ENCODE results near the gene SV2B.

The SV2B gene

DNA sequence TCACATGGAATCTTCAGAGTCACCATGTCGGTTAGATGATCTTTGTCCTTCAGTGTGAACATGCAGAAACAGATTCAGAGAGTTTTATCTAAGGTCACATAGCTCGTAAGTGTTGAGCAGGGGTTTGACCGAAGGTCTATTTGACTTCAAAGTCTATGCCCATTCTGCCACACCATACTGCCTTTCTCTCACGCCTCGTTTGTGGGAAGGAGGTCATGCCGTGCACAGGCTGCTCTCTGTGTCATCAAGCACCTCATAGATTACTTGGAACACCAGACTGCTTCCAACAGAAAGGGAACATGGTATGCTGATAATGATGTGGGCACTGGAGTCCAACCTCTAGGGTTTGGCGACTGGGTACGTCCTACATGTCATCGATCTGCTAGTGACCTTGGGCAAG is 128.8 kb downstream of the SV2B start:
- no peak for DNase-seq (ENCODE audit: low spot score)

- DNase-seq (ENCODE audit: low spot score), result no peak
Measured at GRCh38 chr15:91231703-91232102, 131.6 kb downstream of the SV2B start.

DNA sequence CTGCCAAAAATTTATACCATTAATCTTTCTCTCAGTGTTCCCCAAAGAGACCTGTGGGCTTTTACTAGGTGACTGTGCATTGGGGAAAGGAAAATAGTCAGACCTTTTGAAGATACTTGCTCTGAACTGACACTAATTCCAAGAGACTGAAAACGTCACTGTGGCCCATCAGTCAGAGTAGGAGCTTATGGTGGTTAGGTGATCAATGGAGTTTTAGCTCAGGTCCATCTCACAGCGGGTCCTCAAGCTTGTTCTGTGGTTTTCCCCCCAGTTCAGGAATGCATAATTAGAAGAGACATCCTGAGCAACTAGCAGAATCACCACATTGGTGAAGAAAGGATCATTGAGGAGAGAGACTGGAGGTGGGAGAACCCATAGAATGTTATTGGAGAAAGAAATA is 134.7 kb downstream of the SV2B start:
- no peak for DNase-seq (ENCODE audit: low spot score)

DNA sequence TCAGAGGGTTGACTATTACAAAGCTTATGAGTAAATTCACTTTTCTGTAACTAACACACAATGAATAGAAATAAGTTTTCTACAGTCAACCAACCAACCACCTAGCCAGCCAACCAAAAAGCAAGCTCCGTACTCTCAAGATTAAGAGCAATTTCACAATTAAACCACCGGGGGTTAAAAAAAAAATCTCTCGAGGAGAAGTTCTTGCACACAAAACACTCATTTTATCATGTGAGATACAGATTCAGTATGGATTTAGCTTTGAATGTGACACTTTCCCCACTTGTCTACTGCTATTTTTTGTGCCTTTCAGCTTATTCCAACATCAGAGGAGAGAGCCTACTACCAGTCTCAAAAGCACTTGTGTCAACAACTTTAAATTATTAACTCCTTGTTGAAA is 135.3 kb downstream of the SV2B start:
- no peak for DNase-seq (ENCODE audit: low spot score)

DNA sequence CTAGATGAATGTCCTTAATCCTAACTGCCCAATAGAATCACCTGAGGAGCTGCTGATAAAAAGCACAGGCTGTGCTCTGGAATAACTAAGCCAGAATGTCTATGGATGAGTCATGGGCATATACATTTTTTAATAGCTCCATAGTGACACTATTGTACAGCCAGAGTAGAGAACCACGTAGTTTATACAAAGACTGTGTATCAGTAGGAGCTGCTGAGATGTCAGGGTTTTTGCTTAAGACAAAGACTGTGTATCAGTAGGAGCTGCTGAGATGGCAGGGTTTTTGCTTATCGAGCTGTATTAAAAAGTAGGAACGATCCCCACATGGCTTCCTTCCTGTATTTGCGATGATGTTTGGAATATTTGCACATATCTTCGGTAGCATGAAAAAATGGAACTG is 137.4 kb downstream of the SV2B start:
- DNase-seq (ENCODE audit: low spot score), result no peak

- no peak for DNase-seq (ENCODE audit: low spot score)
Measured at GRCh38 chr15:91238644-91239425, 138.8 kb downstream of the SV2B start.

GRCh38 chr15:91243826-91244225 is 143.8 kb downstream of the SV2B start:
- no peak for DNase-seq (ENCODE audit: low spot score)

DNA sequence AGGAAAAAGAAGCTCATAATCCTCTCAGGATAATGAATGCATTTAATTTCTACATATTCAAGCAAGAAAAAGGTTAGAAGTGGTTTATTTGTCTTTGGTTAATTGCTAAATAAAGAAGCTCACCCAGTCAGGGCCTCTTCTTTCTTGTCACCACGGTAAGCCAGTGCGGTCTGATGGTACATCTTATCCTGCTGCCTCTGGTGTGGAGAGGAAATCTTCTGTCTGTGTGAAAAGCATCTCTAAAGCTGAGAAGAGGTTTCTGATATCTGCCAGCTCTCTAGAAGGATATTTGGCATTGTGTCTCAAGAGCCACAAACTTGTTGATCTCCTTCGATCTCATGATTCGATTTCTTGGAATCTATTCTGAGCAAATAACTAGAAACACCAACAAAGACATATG is 144.9 kb downstream of the SV2B start:
- no peak for DNase-seq (ENCODE audit: low spot score)

DNA sequence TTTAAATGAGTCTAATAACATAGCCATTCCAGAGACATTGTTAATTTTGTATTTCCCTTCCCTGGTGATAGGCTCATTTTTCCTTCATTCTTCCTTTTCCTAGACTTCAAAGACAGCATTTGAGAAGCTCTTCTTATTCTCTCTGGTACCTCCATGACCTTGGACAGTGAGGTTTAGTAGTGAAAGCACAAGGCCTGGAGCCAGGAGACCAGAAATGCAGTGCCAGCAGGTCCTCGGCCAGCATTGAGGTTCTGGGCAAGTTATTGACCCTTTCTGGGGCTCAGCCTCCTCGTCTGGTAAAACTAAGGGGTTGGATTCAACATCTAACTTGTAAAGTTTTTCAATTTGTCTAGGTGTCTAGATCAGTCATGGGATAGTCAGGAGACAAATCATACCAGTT is 146.9 kb downstream of the SV2B start:
- no peak for DNase-seq (ENCODE audit: low spot score)

GRCh38 chr15:91249591-91249990 is 149.5 kb downstream of the SV2B start:
- no peak for DNase-seq (ENCODE audit: low spot score)

- DNase-seq (ENCODE audit: low spot score), result no peak
Measured at GRCh38 chr15:91252322-91252721, 152.3 kb downstream of the SV2B start.

- no peak for DNase-seq (ENCODE audit: low spot score)
Measured at GRCh38 chr15:91252756-91253155, 152.7 kb downstream of the SV2B start.

GRCh38 chr15:91253605-91254004 is 153.5 kb downstream of the SV2B start:
- no peak for DNase-seq (ENCODE audit: low spot score)

GRCh38 chr15:91254766-91255165 is 154.7 kb downstream of the SV2B start:
- DNase-seq (ENCODE audit: low spot score), result no peak

DNA sequence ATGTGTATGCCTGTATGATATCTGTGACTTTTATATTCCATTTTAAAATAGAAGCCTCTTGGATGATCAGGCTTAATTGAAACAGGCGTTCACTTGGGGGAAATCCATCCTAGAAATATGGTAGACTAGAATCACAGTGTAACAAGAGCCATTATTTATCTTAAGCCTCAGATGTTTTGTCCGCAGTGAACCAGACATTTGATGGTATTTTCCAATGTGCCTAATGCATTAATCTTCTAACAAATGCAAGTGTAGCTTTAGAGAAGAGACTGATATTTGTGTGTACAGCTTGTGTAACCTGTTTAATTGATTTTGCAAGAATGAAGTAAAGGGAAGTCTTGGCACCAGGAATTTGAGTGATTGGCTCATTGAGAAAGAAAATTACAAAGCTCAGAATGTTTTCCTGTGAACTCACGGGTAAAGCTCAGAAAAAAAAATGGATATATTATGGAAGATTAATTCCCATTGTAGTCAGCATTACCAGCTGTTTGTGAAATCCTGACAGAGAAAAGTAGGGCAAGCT is 155.7 kb downstream of the SV2B start:
- DNase-seq (ENCODE audit: low spot score), result no peak

DNA sequence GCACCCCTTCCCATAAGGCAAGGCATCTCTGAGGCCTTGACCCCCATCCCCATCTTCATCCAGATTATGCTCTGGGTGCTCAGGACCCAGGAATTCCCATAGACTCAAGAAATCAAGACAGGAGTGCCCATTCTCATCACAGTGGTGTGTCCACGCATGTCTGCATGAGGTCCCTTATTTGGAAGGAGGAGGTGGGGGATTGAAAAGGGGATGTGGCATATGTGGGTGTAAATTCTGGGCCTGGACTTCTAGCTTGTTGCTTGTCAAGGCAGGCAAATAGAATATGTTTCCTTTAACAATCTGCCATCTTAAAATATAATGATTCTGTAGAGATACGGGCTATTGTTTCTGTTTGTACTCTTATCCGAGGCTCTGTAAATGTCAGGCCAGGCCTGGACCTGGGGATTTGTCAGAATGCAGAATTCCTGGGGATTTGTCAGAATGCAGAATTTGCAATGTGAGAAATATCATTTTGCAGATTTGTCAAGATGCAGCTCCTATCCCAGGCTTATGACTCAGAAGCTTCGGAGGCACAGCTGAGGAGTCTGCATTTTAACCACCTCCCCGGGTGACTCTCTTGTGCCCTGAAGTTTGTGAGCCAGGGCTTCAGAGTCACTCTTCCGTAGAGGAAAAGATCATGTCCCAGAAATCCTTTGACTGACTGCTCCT is 157.8 kb downstream of the SV2B start:
- DNase-seq (ENCODE audit: low spot score), result no peak

GRCh38 chr15:91258415-91258759 is 158.3 kb downstream of the SV2B start:
- DNase-seq (ENCODE audit: low spot score), result no peak

DNA sequence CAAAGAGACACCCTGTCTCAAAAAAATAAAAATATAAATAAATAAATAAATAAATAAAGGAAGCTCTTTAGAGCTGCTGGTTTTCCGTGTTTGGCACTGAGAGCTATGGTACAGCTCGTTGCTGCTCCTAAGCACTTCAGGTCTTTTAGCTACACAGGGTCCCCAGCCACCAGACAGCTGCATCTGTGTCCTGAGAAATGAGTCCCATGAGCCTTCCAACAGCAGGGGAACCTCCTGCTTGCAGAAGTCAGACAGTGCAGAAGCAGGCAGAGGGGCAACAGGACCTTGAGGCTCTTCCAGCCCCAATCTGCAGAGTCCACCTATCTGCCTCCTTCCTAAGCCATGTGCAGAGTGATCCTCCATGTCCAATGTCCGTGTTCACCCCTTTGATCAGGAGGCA is 159.0 kb downstream of the SV2B start:
- DNase-seq (ENCODE audit: low spot score), result no peak

GRCh38 chr15:91261345-91261744 is 161.3 kb downstream of the SV2B start:
- no peak for DNase-seq (ENCODE audit: low spot score)

DNA sequence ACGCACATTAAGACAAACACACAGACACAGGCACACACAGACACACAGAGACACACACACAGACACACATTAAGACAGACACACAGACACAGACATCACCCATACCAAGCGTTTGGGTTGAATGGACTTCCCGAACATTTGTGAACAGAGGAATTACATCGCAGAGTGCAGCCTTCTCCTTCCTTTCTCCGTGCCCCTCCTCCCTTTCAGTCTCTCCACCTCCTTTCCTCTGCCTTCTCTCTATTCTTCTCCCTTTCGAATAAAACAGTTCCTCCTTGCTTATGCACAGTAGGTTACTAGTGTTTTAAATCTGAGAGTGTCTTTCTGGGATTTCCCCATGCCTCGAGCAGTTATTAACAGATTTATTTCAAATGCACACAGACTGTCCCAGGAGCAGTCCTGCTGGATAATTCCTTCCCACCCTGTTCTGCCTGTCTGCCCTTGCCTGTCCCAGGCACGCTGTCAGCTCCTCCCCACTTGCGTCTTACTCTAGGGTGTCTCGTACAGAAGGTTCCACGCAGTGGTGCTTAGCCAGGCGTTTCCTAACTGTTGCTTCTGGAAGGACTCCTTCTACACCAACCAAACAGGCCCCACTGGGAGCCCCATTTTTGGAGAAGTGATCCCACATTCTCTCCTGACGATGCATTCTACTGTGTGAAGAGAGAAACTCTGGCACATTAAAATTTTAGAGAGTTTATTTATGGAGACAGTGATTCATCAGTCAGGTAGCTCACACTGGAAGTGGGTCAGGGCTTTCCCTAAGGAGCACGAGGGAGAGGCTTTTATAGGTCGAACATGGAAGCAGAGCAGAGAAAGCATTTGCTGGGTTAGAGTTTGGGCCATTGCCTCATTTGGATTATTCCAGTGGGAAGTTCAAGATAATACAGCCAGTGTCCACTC is 163.8 kb downstream of the SV2B start:
- no peak for DNase-seq (ENCODE audit: low spot score)

GRCh38 chr15:91264651-91265351 is 164.7 kb downstream of the SV2B start:
- DNase-seq (ENCODE audit: low spot score), result no peak

- no peak for DNase-seq (ENCODE audit: low spot score)
Measured at GRCh38 chr15:91265416-91265940, 165.4 kb downstream of the SV2B start.
